GM18505 (cell line): ENCODE results near the gene NR6A1.

Source experiments
- ATAC-seq: cut with Tn5 transposase; IDR thresholded peaks from one replicate; pipeline ENCODE4 v1.9.1; 2021; ENCODE audit not compliant: unreplicated experiment
- POLR2A ChIP-seq: IDR thresholded peaks from 4 replicates; pipeline ENCODE4 v1.6.1; 2011; ENCODE audit warnings: borderline replicate concordance; ENCODE audit not compliant: insufficient read depth, insufficient read length; ENCODE audit errors: extremely low read depth

NR6A1 gene

GRCh38 chr9:124489222-124489621, 281.9 kb downstream of the NR6A1 start:
- no peak for ATAC-seq
- TF ChIP-seq POLR2A = no peak

GRCh38 chr9:124488641-124489210, 282.4 kb downstream of the NR6A1 start:
- ATAC-seq = no peak
- no peak for TF ChIP-seq POLR2A

- ATAC-seq = no peak
- no peak for TF ChIP-seq POLR2A
Observed at GRCh38 chr9:124487260-124488182, 283.6 kb downstream of the NR6A1 start.

DNA sequence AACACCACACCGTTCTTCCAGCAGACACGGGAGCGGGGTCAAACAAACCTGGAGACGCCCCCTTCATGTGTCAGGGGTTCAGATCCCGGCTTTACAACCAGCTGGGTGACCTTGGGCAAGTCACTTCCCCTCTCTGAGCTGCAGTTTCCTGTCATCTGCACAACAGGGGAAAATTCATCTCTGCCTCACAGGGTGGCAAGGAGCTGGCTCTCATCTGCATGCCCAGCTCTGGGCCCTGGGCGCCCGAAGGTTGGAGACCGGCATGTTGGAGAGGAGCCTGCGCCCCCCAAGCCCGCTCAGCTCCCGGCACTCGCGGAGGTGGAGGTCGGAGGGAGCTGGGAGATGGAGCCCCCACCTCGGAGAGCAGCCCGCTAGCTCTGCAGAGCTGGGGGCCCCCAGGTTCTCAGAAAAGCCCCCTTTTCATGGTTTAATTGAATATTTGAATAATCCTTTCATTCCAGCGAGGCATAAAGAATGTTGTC, 284.3 kb downstream of the NR6A1 start:
- TF ChIP-seq POLR2A = no peak
- no peak for ATAC-seq

- no peak for ATAC-seq
Observed at GRCh38 chr9:124485936-124486335, 285.2 kb downstream of the NR6A1 start.

DNA sequence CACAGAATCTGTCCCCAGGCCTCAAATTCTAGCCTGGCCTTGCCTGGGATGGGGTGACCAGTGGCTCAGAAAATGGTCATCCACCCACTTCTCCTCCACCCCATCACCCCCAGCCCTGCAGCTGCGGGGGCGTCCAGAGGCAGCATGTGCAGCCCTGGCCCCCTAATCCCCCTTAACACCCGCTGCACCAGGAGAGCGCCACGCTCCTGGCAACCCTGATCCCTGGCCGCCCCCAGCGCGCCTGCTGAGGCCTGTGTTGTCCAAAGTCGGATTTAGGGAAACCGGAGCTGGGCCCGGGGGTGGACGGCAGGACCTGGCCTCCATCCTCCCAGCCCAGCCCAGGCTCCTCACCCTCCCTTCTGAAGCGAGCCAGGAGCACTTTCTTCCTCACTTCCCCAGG, 285.9 kb downstream of the NR6A1 start:
- no peak for ATAC-seq
- TF ChIP-seq POLR2A = no peak

More at GRCh38 chr9:124485936-124486335, 285.2 kb downstream of the NR6A1 start:
- TF ChIP-seq POLR2A = no peak

- no peak for ATAC-seq
- no peak for TF ChIP-seq POLR2A
Observed at GRCh38 chr9:124483481-124483880, 287.6 kb downstream of the NR6A1 start.

GRCh38 chr9:124482431-124483031, 288.6 kb downstream of the NR6A1 start:
- no peak for ATAC-seq
- TF ChIP-seq POLR2A = no peak

DNA sequence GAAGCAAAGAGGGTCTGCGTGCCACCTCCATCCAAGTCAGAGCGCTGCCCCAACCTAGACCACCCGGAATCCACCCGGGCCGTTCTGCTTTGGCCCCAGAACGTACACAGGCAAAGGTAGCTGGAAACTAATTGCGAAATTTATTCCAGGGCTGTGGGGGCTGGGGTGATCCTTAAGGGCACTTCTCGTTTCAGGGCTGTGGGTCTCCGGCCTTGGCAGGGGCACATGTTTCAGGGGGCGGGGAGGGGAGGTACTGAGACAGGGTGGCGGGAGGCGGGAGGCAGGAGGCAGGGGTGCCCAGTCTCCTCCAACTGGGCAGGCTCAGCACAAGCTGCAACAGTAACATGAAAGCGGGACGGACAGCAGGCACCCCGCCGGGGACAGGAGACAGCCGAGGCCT, 290.0 kb downstream of the NR6A1 start:
- TF ChIP-seq POLR2A = no peak
- ATAC-seq = no peak

DNA sequence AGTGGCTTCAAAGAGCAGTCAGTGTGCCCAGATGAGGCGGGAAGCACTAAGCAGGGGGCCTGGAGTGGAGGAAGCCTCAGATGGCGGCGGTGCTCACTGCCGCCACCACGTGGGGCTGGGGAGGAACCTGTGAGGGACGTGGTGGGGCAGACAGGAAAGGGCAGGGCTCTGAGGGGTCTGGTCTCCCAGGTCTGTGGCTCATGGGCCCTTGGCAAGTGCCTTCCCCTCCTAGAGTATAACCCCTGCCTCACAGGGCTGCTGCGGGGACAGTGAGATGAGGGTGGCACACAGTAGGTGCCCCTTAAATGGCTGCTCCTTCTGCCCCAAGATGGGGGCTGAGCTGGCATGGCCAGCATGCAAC, 290.5 kb downstream of the NR6A1 start:
- TF ChIP-seq POLR2A = no peak
- no peak for ATAC-seq

DNA sequence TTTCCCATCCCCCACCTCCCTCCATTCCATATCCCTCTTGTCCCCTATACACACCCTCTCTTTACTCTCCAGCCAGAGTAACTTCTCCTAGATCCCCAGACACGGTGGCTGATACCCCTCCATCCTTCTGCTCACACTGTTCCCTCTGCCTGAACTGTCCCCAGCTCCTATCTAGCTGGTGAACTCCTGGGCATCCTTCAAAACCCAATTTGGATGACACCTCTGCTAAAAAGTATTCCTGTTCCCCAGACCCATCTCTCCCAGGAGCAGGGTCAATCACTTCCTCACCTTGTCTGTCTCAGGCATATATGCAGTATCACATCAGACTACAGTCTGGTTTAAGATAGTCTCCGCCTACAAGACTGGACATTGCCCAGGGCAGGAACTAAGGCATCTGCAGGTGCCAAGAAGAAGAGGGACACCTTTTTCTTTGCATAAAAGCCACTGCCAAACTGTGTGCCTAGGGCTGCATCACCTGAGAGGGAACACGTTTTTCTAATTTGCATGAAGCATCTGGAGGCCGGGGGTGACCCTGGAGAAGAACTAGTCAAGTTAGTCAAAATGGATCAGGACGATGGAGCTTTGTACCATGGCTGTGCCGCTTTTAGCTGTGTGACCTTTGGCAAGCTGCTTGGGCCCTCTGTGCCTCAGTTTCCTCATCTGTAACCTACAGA, 291.0 kb downstream of the NR6A1 start:
- ATAC-seq = no peak
- no peak for TF ChIP-seq POLR2A

- no peak for TF ChIP-seq POLR2A
- no peak for ATAC-seq
Observed at GRCh38 chr9:124479371-124479770, 291.7 kb downstream of the NR6A1 start.

- no peak for TF ChIP-seq POLR2A
- ATAC-seq = no peak
Observed at GRCh38 chr9:124478354-124478753, 292.8 kb downstream of the NR6A1 start.

GRCh38 chr9:124477648-124478285, 293.3 kb downstream of the NR6A1 start:
- TF ChIP-seq POLR2A = no peak
- no peak for ATAC-seq

- no peak for TF ChIP-seq POLR2A
- no peak for ATAC-seq
Observed at GRCh38 chr9:124477211-124477647, 293.9 kb downstream of the NR6A1 start.
